Measurements from ENCODE around the gene ZNF618. TPM values are rescaled to one million over a fixed set of nuclear protein-coding genes. Genes with fewer than 3 reads are reported as not detected.

Gene ZNF618
- total RNA-seq, 1 donor: 13.6 TPM

DNA sequence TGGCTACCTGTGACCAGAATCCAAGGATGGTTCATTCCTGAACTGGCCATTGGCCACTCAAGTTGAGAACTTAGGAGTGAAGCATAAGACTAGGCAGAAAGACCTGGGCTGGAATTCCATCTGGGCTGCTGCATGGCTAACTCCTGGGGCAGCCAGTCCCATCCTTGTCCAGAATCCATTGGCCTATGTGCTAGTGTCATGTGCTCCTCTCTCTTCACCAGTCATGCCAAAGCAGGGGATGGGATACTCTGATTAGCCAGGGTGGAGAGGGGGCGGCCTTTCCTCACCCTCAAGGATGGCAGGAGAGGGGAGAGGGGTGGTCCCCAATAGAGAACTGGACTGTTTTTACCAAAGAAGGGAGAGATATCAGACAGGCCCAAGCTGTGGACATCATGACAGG lies 93.2 kb downstream of the ZNF618 start:
- TF ChIP-seq, protein P1, sequence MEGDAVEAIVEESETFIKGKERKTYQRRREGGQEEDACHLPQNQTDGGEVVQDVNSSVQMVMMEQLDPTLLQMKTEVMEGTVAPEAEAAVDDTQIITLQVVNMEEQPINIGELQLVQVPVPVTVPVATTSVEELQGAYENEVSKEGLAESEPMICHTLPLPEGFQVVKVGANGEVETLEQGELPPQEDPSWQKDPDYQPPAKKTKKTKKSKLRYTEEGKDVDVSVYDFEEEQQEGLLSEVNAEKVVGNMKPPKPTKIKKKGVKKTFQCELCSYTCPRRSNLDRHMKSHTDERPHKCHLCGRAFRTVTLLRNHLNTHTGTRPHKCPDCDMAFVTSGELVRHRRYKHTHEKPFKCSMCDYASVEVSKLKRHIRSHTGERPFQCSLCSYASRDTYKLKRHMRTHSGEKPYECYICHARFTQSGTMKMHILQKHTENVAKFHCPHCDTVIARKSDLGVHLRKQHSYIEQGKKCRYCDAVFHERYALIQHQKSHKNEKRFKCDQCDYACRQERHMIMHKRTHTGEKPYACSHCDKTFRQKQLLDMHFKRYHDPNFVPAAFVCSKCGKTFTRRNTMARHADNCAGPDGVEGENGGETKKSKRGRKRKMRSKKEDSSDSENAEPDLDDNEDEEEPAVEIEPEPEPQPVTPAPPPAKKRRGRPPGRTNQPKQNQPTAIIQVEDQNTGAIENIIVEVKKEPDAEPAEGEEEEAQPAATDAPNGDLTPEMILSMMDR (IDR thresholded peaks at IDR 0.05; ENCODE audit: insufficient read depth, low read length): no peak

DNA sequence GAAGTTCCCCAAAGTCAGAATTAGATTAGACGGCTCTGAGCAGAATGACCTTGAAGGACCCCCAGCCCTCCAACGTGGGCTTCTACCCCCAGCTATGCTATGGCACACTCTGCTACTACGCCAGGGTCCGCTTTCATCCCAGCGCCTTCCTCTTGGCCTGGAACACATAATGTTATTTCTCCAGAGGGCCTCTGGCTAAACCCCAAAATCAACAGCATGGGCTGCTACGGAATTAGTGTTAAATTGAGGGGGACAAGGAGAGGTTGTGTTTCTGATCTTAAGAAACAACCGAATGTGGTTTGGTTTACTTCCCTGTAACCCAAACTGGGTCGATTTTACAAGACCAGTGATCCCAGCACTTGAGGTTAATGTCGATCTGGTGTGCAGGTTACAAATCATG lies 97.1 kb downstream of the ZNF618 start:
- H3K4me3 ChIP-seq (ENCODE audit: low read depth, low read length): no peak overlapping the region
- no peak for DNase-seq (ENCODE audit: low read depth)
- TF ChIP-seq, protein P1 (IDR thresholded peaks at IDR 0.05; ENCODE audit: insufficient read depth, low read length): no peak

More for the DNA sequence above, 93.2 kb downstream of the ZNF618 start:
- no peak overlapping the region for H3K4me3 ChIP-seq (ENCODE audit: low read depth, low read length)
- DNase-seq (ENCODE audit: low read depth): no peak

DNA sequence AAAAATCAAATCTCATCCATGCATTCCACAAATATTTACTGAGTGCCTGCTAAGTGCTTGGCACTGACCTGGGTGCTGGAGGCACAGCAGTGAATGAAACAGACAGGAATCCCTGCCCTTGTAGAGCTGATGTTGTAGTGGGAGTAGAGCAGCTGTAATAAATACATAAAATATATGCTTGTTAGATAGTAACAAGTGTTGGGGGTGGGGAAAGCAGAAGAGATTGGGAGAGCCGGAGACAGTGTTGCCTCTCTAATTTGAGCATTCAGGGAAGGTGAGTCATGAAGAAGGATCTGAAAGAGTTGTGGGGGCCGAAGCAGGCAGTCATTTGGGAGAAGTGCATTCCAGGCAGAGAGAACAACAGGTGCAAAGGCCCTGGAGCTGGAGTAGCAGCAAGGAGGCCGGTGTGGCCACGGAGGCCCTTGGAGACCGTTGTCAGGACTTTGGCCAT lies 97.9 kb downstream of the ZNF618 start:
- DNase-seq (ENCODE audit: low read depth): peak; percentile 47
- no peak overlapping the region for H3K4me3 ChIP-seq (ENCODE audit: low read depth, low read length)
- TF ChIP-seq, protein P1 (IDR thresholded peaks at IDR 0.05; ENCODE audit: insufficient read depth, low read length): no peak

DNA sequence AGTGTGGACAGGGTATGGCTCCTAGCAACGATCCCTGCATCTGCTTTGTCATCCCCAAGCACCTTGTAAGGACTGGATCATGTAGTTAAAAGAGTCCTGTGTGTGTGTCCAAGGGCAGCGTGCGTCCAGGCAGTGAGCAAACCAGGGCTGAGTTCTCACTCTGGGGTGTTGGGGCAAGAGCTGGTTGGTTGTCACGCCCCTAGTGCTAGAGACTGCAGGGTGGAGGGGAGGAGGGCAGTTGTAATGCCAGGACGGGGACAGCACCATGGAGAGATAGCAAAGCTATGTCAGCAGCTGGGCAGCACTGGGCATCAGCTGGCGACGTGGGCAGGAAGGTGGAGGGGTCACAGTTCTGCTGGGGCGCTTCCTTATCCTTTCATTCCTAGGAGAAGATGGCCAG lies 100.8 kb downstream of the ZNF618 start:
- H3K4me3 ChIP-seq (ENCODE audit: low read depth, low read length): no peak overlapping the region
- TF ChIP-seq, protein P1 (IDR thresholded peaks at IDR 0.05; ENCODE audit: insufficient read depth, low read length): no peak
- DNase-seq (ENCODE audit: low read depth): no peak

DNA sequence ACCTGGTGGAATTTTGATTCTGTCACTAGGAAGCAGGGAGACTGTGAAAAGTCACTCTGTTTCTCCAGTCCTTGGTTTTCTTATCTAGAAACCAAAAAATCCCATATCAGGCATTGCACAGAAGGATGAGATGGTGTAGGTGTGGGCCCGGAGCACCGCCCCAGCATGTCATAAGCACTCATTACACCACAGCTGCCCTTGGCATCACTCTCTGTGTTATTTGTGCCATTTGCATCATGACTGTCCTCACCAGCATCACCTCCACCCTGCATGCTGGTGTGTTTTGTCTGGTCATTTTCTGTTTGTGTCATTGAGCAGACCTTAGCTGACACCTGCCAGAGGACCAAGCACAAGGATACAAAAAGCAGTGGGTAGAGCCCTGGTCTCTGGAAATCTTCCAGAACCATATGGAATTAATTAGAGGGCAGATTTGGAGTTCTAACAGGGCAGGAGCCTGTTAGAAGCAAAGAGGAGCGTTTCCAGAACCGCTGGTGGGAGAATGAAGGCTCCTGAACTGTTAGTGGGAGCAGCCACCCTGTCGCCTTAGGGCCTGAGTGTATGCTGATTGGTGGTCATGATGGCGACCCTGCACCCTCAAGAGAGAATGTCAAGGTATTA lies 102.7 kb downstream of the ZNF618 start:
- TF ChIP-seq, protein P1 (IDR thresholded peaks at IDR 0.05; ENCODE audit: insufficient read depth, low read length): no peak
- peak; percentile 31 for DNase-seq (ENCODE audit: low read depth)
- H3K4me3 ChIP-seq (ENCODE audit: low read depth, low read length): no peak overlapping the region

DNA sequence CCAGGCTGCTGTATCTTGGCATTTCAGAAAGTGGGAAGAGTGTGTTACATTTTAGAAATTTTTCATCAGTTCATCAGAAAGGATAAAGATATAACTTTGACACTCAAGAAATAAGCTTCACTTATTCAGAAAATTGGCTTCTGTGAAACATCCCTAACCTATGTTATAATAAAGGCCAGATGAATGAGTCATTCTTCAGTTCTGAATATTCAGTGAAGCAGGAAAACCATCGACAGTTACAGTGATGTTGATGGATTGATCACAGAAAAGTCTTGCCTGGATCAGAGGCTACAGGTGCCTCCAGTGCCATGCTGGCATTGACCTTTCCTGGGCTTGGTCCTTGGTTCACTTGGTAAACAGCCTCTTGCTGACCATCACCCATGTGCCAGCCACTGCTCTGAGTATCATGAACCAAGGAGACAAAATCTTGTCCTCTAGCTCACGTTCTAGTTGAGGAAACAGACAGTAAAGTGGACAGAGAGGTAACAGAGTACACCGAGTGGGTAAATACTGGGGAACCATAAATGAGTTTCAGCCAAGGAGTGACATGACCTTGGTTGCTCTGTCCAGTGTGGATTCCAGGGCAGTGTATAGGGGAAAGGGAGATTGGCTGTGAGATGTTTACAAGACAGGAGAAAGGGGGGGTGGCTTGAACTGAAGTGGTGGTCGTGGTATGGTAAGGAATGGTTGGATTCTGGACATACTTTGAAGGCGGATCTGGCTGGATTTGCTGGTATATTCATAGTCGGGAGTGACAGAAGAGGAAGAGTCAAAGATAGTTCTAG lies 103.4 kb downstream of the ZNF618 start:
- TF ChIP-seq, protein P1 (IDR thresholded peaks at IDR 0.05; ENCODE audit: insufficient read depth, low read length): no peak
- peak; percentile 31 for DNase-seq (ENCODE audit: low read depth)

More for the DNA sequence above, 103.4 kb downstream of the ZNF618 start:
- H3K4me3 ChIP-seq (ENCODE audit: low read depth, low read length): no peak overlapping the region

Data from fibroblast of the aortic adventitia (primary cell).